Activated CD8-positive, alpha-beta memory T cell treated with anti-CD3 and anti-CD28 coated beads, Interleukin-2, amount 50 U/mL, for 48 hours (primary cell): ENCODE data around the gene SGK2.

Source experiments
- DNase-seq: peaks from one replicate; pipeline ENCODE4 v3.0.0-alpha.2; 2020

SGK2 gene

DNA sequence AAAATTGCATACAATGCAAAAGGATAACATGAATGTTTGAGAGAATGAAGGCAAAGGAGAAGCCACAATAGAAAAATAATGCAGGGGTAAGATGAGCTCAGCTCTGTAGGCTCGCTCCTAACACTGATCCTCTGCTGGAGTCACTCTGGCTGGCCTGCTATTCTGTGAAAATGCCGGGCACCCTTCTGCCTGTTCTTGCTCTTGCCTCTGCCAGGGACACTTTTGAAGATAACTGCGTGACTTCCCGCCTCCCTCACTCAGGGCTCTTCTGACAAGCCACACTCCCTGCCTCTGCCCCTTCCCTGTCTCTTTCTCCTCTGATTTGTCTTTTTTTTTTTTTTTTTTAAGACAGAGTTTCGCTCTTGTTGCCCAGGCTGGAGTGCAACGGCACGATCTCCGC, 72.8 kb downstream of the SGK2 start:
- peak; percentile 7 for DNase-seq
